Measurements from ENCODE around the gene DDAH1. TPM values are rescaled to one million over a fixed set of nuclear protein-coding genes. Genes with fewer than 3 reads are reported as not detected.

The DDAH1 gene
- total and polyA plus RNA-seq, 2 experiments from 2014 or later: 19.5 to 49.8 TPM

- Histone ChIP-seq H3K79me2 (no peaks in the 10 kb centered on the region), H3K4me2 (peak overlapping the region; percentile 45), H3K9me3 (ENCODE audit: low read depth) (no peaks in the 10 kb centered on the region), H3K27me3 (no peaks in the 10 kb centered on the region), H3K9me2 (replicated peaks; ENCODE audit: insufficient read depth) (no peaks in the 10 kb centered on the region), H3K27ac (no peak overlapping the region), H2AFZ (peak overlapping the region; percentile 14), H3K4me3 (no peak overlapping the region), H4K20me1 (ENCODE audit: insufficient read depth, poor library complexity, severe bottlenecking) (no peaks in the 10 kb centered on the region), H3K4me1 (ENCODE audit: insufficient read depth) (peaks cover 3% of the 10 kb centered on the region), H3K36me3 (replicated peaks; ENCODE audit: insufficient read depth, low read depth) (no peaks in the 10 kb centered on the region)
- no peak for DNase-seq (ENCODE audit: low spot score)
- 38% methylated on average over 4 of the region's 4 CpGs for WGBS (ENCODE audit: low lambda C conversion rate, missing lambda C conversion rate)
- TF ChIP-seq EZH2 (IDR thresholded peaks at IDR 0.05; ENCODE audit: borderline replicate concordance) (no peak), EZH2phosphoT487 (IDR thresholded peaks at IDR 0.05; ENCODE audit: low read depth, severe bottlenecking, unreplicated experiment) (no peak)
- TF ChIP-seq, protein P1, sequence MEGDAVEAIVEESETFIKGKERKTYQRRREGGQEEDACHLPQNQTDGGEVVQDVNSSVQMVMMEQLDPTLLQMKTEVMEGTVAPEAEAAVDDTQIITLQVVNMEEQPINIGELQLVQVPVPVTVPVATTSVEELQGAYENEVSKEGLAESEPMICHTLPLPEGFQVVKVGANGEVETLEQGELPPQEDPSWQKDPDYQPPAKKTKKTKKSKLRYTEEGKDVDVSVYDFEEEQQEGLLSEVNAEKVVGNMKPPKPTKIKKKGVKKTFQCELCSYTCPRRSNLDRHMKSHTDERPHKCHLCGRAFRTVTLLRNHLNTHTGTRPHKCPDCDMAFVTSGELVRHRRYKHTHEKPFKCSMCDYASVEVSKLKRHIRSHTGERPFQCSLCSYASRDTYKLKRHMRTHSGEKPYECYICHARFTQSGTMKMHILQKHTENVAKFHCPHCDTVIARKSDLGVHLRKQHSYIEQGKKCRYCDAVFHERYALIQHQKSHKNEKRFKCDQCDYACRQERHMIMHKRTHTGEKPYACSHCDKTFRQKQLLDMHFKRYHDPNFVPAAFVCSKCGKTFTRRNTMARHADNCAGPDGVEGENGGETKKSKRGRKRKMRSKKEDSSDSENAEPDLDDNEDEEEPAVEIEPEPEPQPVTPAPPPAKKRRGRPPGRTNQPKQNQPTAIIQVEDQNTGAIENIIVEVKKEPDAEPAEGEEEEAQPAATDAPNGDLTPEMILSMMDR (IDR thresholded peaks at IDR 0.05; ENCODE audit: poor library complexity): no peak
Measured at GRCh38 chr1:85502171-85502570, 37.2 kb upstream of the DDAH1 start.

GRCh38 chr1:85501355-85501898 is 36.5 kb upstream of the DDAH1 start:
- H2AFZ ChIP-seq: no peak overlapping the region
- H3K9me3 ChIP-seq (ENCODE audit: low read depth): no peaks in the 10 kb centered on the region
- H3K36me3 ChIP-seq (replicated peaks; ENCODE audit: insufficient read depth, low read depth): no peaks in the 10 kb centered on the region
- H3K27ac ChIP-seq: no peak overlapping the region
- no peak for DNase-seq (ENCODE audit: low spot score)
- H3K27me3 ChIP-seq: no peaks in the 10 kb centered on the region
- H3K79me2 ChIP-seq: no peaks in the 10 kb centered on the region
- no peaks in the 10 kb centered on the region for H4K20me1 ChIP-seq (ENCODE audit: insufficient read depth, poor library complexity, severe bottlenecking)
- H3K4me1 ChIP-seq (ENCODE audit: insufficient read depth): peaks cover 3% of the 10 kb centered on the region
- no peak overlapping the region for H3K4me2 ChIP-seq
- no peak for TF ChIP-seq EZH2phosphoT487 (IDR thresholded peaks at IDR 0.05; ENCODE audit: low read depth, severe bottlenecking, unreplicated experiment)
- no peak for TF ChIP-seq EZH2 (IDR thresholded peaks at IDR 0.05; ENCODE audit: borderline replicate concordance)
- TF ChIP-seq, protein P1 (IDR thresholded peaks at IDR 0.05; ENCODE audit: poor library complexity): no peak
- H3K4me3 ChIP-seq: no peak overlapping the region
- no peaks in the 10 kb centered on the region for H3K9me2 ChIP-seq (replicated peaks; ENCODE audit: insufficient read depth)
- WGBS (ENCODE audit: low lambda C conversion rate, missing lambda C conversion rate): 82% methylated on average over 2 of the region's 2 CpGs

- no peak overlapping the region for H2AFZ ChIP-seq
- H3K36me3 ChIP-seq (replicated peaks; ENCODE audit: insufficient read depth, low read depth): no peaks in the 10 kb centered on the region
- H3K4me1 ChIP-seq (ENCODE audit: insufficient read depth): no peaks in the 10 kb centered on the region
- H3K4me2 ChIP-seq: no peak overlapping the region
- H3K27ac ChIP-seq: no peak overlapping the region
- H3K4me3 ChIP-seq: no peak overlapping the region
- H4K20me1 ChIP-seq (ENCODE audit: insufficient read depth, poor library complexity, severe bottlenecking): no peaks in the 10 kb centered on the region
- DNase-seq (ENCODE audit: low spot score): no peak
- H3K79me2 ChIP-seq: no peaks in the 10 kb centered on the region
- TF ChIP-seq EZH2 (IDR thresholded peaks at IDR 0.05; ENCODE audit: borderline replicate concordance): no peak
- TF ChIP-seq, protein P1 (IDR thresholded peaks at IDR 0.05; ENCODE audit: poor library complexity): no peak
- TF ChIP-seq EZH2phosphoT487 (IDR thresholded peaks at IDR 0.05; ENCODE audit: low read depth, severe bottlenecking, unreplicated experiment): no peak
- no peaks in the 10 kb centered on the region for H3K27me3 ChIP-seq
- 91% methylated on average over 2 of the region's 2 CpGs for WGBS (ENCODE audit: low lambda C conversion rate, missing lambda C conversion rate)
- no peaks in the 10 kb centered on the region for H3K9me2 ChIP-seq (replicated peaks; ENCODE audit: insufficient read depth)
- no peaks in the 10 kb centered on the region for H3K9me3 ChIP-seq (ENCODE audit: low read depth)
Measured at GRCh38 chr1:85496941-85497582, 32.1 kb upstream of the DDAH1 start.
